NCI-H2171 (cell line): ENCODE measurements around the gene MAP1LC3A.
A peak's percentile ranks its signal among the peaks of the same experiment; 100 is the strongest.

Experiments
- DNase-seq: peaks from one replicate; lab custom pipeline; 2025; lab: John Stamatoyannopoulos, UW

Gene MAP1LC3A

DNA sequence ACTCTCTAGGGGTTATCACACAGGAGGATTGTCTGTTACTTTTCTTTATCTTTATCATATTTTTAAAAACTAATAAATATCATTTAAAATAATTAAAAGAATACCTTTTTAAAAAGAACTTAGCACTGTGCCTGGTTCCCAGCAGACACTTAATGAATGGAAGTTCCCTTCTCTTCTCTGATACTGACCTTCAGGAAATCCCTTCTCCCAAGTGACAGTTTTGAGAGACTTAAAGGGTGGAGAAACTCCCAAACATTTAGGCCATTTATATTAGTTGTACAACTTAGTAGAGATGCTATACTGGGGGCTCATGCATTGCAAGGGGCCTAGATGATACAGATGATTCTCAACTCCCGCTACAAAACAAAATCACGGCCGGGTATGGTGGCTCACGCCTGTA, 18.5 kb downstream of the MAP1LC3A start:
- no peak for DNase-seq

DNA sequence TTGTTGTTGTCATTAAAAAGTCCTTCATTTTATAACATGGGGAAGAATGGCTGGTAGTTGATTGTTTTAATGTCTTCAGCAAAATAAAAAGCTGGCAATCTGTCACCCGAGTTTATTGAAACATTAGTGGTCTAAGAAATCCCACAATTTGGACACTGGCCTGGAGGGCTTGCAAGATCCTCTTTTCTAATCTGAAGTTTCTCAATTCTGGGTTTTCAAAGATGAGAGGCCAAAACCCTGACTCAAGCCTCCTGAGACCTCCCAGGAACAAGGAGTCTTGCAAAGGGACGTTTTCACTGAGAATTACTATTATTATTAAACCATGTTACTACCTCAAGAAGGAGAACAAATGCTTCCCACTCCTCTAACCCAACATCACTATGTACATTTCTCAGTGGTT, 19.5 kb downstream of the MAP1LC3A start:
- no peak for DNase-seq

GRCh38 chr20:34578521-34578920, 20.0 kb downstream of the MAP1LC3A start:
- DNase-seq, result no peak

GRCh38 chr20:34579191-34579978, 20.9 kb downstream of the MAP1LC3A start:
- DNase-seq, result no peak

GRCh38 chr20:34579979-34580940, 21.7 kb downstream of the MAP1LC3A start:
- DNase-seq, result no peak

- DNase-seq, result no peak
These were observed 23.0 kb downstream of the MAP1LC3A start for GRCh38 chr20:34581341-34582184.

DNA sequence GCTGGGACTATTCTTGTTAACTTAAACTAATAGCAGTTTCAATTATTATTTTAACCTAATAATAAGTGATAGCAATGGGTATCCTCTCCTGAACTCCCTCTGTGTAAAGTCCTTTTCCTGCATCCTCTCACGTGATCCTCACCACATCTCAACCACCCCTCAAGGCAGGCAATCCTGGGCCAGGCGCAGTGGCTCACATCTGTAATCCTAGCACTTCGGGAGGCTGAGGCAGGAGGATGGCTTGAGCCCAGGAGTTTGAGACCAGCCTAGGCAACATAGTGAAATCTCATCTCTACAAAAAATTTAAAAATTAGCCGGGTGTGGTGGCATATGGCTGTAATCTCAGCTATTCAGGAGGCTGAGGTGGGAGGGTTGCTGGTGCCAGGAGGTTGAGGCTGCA, 23.7 kb downstream of the MAP1LC3A start:
- DNase-seq, result no peak

- no peak for DNase-seq
These were observed 24.4 kb downstream of the MAP1LC3A start for GRCh38 chr20:34582911-34583310.

GRCh38 chr20:34583544-34583943, 25.0 kb downstream of the MAP1LC3A start:
- DNase-seq, result no peak

DNA sequence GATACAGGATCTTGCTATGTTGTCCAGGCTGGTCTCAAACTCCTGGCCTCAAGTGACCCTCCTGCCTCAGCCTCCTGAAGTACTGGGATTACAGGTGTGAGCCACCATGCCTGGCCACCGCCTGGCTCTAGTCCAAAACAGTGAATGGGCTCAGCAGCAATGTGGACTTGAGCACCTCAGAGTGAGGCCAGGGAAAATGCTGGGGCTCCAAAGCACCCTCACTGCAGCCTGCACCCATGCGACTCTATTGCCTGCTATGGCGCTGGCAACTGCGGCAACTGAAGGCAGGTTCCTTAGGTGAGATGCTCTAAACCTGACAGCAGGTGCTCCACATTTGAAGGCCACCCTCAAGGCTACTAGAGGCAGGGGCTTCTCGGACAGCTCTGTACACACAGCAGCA, 26.5 kb downstream of the MAP1LC3A start:
- DNase-seq, result no peak

DNA sequence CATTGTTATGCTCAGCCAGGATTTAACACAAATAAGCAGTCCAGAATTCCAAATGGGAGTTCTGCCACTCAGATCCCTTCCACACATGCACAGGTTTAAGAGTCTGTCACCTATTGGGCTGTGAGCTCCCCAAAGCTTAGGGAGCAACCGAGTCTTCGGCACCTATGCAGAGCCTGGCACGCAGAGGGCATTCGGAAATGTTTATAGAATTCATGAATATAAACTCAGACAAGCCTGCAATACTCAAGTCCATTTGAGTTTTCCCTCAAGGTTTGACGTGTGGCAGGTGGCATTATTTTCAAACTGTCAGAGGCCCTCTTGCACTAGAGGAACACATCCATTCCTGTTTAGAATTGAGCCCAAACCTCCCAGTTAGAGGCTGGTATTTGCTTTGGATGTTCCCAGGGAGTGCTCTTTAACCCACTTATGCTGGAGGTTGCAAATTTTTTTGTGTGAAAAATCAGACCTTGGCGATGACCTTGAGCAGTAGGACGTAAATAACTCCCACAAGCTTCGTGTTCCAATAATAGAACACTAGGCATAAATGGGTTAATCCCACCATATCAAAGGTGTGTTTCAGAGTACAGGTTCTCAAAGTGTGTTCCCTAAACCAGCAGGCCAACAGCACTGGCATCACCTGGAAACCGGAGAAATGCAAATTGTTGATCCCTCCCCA, 28.1 kb downstream of the MAP1LC3A start:
- no peak for DNase-seq

DNA sequence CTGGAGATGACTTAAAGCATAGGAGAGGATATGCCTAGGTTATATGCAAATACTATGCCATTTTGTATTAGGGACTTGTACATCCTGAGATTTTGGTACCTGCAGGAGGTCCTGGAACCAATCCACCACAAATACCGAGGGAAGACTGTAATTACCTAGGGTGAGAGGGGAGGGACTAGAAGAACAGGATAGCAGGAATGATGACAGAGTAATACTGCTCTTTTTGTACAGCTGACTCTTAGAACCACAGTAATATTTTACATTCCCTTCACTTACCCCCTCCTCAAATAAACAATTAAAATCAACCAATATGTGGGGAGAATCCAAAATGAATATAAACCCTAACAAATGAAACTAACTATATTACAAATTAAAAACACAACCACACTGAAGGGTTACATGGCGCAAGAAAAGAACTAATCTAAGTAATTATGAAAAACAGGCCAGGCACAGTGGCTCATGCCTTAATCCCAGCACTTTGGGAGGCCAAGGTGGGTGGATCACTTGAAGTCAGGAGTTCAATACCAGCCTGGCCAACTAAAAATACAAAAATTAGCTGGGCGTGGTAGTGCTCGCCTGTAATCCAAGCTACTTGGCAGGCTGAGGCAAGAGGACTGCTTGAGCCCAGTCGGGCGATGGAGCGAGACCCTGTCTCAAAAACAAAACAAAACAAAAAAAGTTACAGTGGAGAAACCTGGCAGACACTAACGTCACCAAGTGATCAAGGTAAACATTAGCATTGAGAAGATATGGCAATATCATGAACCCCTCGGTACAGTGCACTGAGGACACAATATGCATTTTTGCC, 37.1 kb downstream of the MAP1LC3A start:
- DNase-seq, result no peak

DNA sequence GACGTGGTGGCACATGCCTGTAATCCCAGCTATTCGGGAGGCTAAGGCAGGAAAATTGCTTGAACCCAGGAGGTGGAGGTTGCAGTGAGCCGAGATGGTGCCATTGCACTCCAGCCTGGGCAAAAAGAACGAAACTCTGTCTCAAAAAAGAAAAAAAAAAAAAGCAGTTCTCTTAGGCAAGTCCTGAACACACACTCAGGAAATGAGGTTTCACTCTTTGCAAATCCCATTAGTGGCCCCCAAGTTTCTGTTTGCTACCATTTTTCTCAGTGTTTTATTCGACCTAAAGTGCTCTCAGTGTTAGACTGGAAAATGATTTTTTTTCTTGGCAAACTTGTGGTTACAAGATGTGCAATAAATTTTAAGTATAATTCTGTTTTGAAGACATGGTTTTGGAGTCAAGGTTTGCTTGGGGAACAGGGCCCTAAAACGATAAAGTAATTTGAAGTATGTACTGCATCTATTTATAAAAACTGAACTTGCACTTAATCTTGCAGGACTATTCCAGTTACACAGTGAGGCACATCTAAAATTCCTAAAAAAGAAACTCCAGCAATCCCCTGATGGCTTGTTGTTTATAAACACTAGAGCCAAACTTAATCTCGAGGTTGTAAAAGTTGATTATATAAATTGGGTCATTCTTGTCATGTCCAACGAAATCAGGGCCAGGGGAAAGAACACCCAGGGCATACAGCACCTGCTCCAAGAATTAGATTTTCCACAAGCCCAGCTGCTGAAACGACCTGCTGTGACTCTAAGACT, 42.6 kb downstream of the MAP1LC3A start:
- DNase-seq, result no peak

DNA sequence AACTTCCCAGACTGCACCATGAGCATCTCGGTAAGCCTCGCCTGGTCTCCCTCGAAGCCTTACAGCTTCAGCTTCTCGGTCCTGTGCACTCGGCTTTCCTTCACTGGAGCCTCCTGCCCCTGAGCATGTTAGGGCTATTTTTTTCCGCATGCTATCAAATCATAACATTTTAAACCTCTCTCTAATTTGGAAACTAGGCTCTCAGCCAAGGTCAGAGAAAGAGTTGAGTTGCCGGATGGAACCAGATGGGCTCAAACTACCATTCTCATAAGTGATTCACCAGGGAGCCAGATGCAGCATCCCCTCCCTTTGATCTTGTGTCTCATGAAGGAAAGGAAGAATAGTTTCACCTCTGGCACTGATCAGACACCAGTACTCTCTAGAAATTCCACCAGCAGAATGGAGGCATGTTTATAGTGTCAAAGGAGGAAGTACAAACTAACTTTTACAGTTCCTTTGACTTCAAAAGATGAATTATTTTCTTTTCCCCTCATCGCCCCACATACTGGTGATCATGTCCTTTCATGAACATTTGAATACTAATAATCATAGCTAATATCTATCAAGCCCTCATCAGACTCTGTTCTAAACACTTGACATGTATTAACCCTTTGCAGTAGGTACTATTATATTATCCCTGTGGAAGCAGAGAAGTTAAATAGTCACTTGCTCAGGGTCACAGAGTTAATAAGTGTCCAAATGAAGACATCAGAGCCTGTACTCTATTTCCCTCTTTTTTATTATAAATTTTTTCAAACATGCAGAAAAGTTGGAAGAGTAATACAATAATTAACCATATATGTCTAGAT, 46.7 kb downstream of the MAP1LC3A start:
- peak; percentile 95 for DNase-seq

GRCh38 chr20:34607066-34607465, 48.5 kb downstream of the MAP1LC3A start:
- no peak for DNase-seq
